Lung (tissue), 12 donors: Measurements from ENCODE around the gene OR1F1. TPM values are rescaled to one million over a fixed set of nuclear protein-coding genes. Genes with fewer than 3 reads are reported as not detected.

ENCODE experiments used
- ATAC-seq: fragments of 200-7000 bp; cut with Tn5 transposase; one replicate; pipeline ENCODE4 v1.9.1; 2020; ENCODE audit warnings: moderate number of reproducible peaks; ENCODE audit not compliant: insufficient read depth, low FRiP score
- DNase-seq, 3 donors: peaks; one replicate each; pipeline ENCODE4 v3.0.0-alpha.2; 2013 to 2017
- H3K27ac ChIP-seq, 2 donors: one replicate each; pipeline ENCODE4 v1.5.1; 2013; ENCODE audit warnings: mild to moderate bottlenecking in 2 of 2, moderate library complexity in 2 of 2, control low read depth in 1 of 2, inconsistent platforms in 1 of 2, low read depth in 1 of 2, low read length in 1 of 2
- H3K27me3 ChIP-seq, 3 donors: one replicate each; pipeline ENCODE4 v1.5.1; 2013; ENCODE audit warnings: low read length in 2 of 3; ENCODE audit not compliant: control insufficient read depth in 3 of 3, insufficient read depth in 3 of 3
- H3K36me3 ChIP-seq, 4 donors: one replicate each; pipeline ENCODE4 v1.5.1; 2013; ENCODE audit warnings: low read length in 4 of 4, mild to moderate bottlenecking in 1 of 4, moderate library complexity in 1 of 4; ENCODE audit not compliant: control insufficient read depth in 4 of 4, insufficient read depth in 4 of 4
- H3K4me1 ChIP-seq, 5 donors: one replicate each; pipeline ENCODE4 v1.5.1; 2013; ENCODE audit warnings: low read length in 5 of 5, mild to moderate bottlenecking in 2 of 5, moderate library complexity in 1 of 5; ENCODE audit not compliant: control insufficient read depth in 5 of 5, insufficient read depth in 5 of 5
- H3K4me3 ChIP-seq: one replicate; pipeline ENCODE4 v1.5.1; 2013; ENCODE audit warnings: mild to moderate bottlenecking, control low read depth, moderate library complexity
- H3K9ac ChIP-seq, 2 donors: one replicate each; pipeline ENCODE4 v1.5.1; 2013; ENCODE audit warnings: low read length in 2 of 2, control low read depth in 1 of 2; ENCODE audit not compliant: insufficient read depth in 1 of 2
- H3K9me3 ChIP-seq, 4 donors: one replicate each; pipeline ENCODE4 v1.5.1; 2013; ENCODE audit warnings: low read length in 3 of 4, mild to moderate bottlenecking in 1 of 4, moderate library complexity in 1 of 4; ENCODE audit not compliant: control insufficient read depth in 4 of 4, insufficient read depth in 3 of 4
- WGBS, 2 donors: extraction: QIAGEN DNeasy Blood & Tissue Kit; methylation state at CpG; one replicate each; pipeline ENCODE4 v1.1.7; 2013; 5-methylcytosine and 5-hydroxymethylcytosine counted together
- polyA plus RNA-seq, 2 donors: library from polyadenylated mRNA; stranded (reverse); fragments of 200-250 nt; gene quantifications; one replicate each; pipeline ENCODE4 v1.2.1, GENCODE V29; 2013
- total RNA-seq, 2 donors: library from RNA; depleted of rRNA in 1 of 2; stranded (reverse); fragments of >200 nt in 1 of 2; gene quantifications; one replicate each; pipeline ENCODE4 v1.2.1, GENCODE V29; 2014 to 2021
- TF ChIP-seq, protein P1 (sequence below): IDR thresholded peaks from 2 replicates; pipeline ENCODE4 v1.5.1; 2012; ENCODE audit warnings: mild to moderate bottlenecking; ENCODE audit errors: control extremely low read depth, extremely low read depth
- donor health status: control.
- donor health status: control.
- donor health status: Bipolar disorder and iron deficiency.
- donor health status: healthy.
- donor health status: DM: yes; HTN: yes; CAD: no.

OR1F1 gene
- total and polyA plus RNA-seq, 4 donors, result not detected

DNA sequence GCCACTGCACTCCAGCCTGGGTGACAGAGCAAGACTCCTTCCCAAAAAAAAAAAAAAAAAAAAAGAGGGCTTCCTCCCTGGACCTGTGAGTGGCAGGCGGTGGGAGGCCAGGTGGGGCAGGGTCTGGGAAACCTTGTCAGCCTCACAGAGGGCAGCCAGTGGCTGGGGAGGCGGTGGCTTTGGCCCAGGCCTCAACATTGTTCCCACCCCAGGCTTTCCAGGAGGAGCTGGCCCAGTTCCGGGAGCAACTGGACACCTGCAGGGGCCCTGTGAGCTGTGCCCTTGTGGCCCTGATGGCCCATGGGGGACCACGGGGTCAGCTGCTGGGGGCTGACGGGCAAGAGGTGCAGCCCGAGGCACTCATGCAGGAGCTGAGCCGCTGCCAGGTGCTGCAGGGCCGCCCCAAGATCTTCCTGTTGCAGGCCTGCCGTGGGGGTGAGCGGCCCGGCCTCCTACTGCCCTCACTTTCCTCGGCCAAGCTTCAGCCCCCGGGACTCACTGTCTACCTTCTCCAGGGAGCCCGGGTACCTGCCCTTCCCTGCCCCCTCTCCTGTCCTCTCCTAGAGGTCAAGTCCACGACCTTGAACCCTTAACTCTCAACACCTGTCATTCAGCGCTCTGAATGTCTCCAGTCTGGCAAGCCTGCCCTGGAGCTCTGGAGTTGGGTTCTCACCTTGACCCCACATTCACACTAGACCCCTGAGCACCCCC lies 40.8 kb upstream of the OR1F1 start:
- H3K9ac ChIP-seq, result no peak overlapping the region
- DNase-seq, result no peak
- WGBS, 2 donors, result 91 to 94% methylated on average over 15 to 16 of the region's 16 CpGs
- H3K4me1 ChIP-seq, result peaks cover 0 to 14% (median 0%) of the 10 kb centered on the region in 5 donors
- no peaks in the 10 kb centered on the region for H3K27me3 ChIP-seq
- H3K9me3 ChIP-seq, result no peaks in the 10 kb centered on the region
- TF ChIP-seq, protein P1, sequence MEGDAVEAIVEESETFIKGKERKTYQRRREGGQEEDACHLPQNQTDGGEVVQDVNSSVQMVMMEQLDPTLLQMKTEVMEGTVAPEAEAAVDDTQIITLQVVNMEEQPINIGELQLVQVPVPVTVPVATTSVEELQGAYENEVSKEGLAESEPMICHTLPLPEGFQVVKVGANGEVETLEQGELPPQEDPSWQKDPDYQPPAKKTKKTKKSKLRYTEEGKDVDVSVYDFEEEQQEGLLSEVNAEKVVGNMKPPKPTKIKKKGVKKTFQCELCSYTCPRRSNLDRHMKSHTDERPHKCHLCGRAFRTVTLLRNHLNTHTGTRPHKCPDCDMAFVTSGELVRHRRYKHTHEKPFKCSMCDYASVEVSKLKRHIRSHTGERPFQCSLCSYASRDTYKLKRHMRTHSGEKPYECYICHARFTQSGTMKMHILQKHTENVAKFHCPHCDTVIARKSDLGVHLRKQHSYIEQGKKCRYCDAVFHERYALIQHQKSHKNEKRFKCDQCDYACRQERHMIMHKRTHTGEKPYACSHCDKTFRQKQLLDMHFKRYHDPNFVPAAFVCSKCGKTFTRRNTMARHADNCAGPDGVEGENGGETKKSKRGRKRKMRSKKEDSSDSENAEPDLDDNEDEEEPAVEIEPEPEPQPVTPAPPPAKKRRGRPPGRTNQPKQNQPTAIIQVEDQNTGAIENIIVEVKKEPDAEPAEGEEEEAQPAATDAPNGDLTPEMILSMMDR, result no peak
- H3K4me3 ChIP-seq, result no peak overlapping the region
- H3K36me3 ChIP-seq, result peaks cover 0 to 8% (median 0%) of the 10 kb centered on the region in 4 donors
- no peak for ATAC-seq
- H3K27ac ChIP-seq, result no peak overlapping the region

DNA sequence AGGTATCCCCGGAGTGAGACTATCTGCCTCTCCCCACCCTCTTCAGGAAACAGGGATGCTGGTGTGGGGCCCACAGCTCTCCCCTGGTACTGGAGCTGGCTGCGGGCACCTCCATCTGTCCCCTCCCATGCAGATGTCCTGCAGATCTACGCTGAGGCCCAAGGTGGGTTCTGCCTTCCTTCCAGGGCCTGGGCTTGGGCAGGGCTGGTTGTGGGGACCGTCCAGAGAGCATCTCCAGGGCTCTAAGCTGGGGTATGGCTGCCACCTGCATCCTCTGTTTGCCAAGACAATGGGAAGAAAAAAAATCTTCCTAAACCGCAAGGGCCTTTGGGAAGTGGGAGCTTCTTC lies 40.3 kb upstream of the OR1F1 start:
- WGBS, 2 donors, result 92 to 97% methylated on average over 5 of the region's 5 CpGs
- DNase-seq (no peak), ATAC-seq (no peak)
- no peaks in the 10 kb centered on the region for H3K27me3 ChIP-seq
- no peak overlapping the region for H3K4me3 ChIP-seq
- TF ChIP-seq, protein P1, result no peak
- peaks cover 0 to 4% (median 0%) of the 10 kb centered on the region in 4 donors for H3K36me3 ChIP-seq
- H3K4me1 ChIP-seq, result peaks cover 0 to 20% (median 0%) of the 10 kb centered on the region in 5 donors
- no peak overlapping the region for H3K27ac ChIP-seq
- no peaks in the 10 kb centered on the region for H3K9me3 ChIP-seq
- H3K9ac ChIP-seq, result no peak overlapping the region

DNA sequence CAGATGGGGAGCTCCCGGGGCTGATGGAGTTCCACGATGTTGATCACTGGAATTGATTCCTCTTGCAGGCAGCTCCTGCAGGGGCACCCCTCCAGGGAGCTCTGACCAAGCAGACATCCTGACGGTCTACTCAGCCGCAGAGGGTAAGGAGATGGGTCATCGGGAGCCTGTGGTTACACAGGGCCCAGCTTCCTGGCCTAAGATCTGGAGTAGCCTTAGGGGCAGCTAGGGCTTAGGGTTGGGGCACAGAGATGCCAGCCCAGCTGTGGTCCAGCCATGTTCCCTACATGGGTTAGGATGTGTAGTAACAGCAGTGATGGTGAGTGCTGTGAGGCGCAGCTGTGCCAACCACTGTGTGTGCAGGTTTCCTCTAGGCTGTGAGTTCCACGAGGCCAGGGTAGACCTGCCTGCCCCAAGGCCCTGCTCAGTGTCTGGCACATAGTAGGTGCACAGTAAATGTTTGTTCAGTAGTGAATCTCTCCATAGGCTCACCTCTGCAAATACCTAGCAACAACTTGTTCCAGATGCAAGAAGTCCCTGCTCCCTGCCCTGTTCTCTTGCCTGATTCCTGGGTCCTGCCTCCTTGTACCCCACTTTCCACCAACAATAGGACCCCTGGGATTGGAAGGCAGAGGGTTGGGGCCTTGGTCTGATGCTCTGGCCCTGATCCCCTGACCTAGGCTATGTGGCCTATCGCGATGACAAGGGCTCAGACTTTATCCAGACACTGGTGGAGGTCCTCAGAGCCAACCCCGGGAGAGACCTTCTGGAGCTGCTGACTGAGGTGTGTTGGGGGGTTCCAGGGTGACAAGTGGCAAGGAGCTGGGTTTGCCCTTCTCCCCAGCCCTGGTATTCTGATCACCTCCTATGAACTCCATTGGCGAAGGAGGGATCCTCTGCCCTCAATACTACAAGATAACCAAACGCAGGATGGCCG lies 39.5 kb upstream of the OR1F1 start:
- Histone ChIP-seq H3K9me3 (no peaks in the 10 kb centered on the region), H3K27me3 (no peaks in the 10 kb centered on the region), H3K9ac (no peak overlapping the region), H3K27ac (no peak overlapping the region), H3K4me1 (peaks cover 0 to 20% (median 0%) of the 10 kb centered on the region in 5 donors), H3K36me3 (no peaks in the 10 kb centered on the region), H3K4me3 (no peak overlapping the region)
- DNase-seq, result no peak
- TF ChIP-seq, protein P1, result no peak
- WGBS, 2 donors, result 95 to 96% methylated on average over 13 of the region's 13 CpGs
- no peak for ATAC-seq
